ENCODE results near the gene UVRAG.

UVRAG gene

DNA sequence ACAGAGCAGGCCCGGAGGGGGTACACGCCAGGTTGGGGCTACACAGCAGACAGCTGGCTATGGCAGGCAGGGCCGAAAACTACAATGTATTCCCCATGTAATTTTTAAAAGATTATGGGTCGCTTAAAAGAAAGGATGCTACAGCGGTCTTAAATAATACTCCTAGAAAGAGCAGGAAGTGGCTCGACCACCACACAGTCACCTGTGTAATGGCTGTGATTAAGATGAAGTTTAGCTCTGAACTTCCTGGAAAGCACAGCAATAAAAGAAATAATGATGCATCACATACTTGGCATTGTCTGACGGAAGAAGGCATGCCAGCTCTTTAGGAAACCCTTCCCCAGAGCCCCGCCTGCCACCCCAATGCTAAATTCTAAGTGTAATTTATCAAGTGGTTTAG lies 358.7 kb downstream of the UVRAG start:
- TF ChIP-seq, protein P1, sequence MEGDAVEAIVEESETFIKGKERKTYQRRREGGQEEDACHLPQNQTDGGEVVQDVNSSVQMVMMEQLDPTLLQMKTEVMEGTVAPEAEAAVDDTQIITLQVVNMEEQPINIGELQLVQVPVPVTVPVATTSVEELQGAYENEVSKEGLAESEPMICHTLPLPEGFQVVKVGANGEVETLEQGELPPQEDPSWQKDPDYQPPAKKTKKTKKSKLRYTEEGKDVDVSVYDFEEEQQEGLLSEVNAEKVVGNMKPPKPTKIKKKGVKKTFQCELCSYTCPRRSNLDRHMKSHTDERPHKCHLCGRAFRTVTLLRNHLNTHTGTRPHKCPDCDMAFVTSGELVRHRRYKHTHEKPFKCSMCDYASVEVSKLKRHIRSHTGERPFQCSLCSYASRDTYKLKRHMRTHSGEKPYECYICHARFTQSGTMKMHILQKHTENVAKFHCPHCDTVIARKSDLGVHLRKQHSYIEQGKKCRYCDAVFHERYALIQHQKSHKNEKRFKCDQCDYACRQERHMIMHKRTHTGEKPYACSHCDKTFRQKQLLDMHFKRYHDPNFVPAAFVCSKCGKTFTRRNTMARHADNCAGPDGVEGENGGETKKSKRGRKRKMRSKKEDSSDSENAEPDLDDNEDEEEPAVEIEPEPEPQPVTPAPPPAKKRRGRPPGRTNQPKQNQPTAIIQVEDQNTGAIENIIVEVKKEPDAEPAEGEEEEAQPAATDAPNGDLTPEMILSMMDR (conservative IDR thresholded peaks at IDR 0.05; ENCODE audit: low read depth, low read length): no peak
- H3K27ac ChIP-seq: no peak overlapping the region

DNA sequence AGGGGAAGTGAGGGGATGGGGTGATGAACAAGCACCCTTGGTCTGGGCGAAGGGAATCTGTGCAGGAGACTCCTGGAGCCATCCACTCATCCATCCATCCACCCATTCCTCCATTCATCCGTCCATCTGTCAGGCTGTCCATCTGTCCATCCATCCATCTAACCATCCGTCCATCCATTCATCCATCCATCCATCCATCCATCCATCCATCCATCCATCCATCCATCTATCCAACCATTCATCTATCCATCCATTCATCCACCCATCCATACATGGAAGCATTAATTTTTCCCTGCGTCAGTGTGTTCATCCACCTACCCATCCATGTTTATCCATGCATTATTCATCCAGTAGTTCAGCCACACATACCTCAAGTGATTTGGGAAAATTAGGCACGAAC lies 359.3 kb downstream of the UVRAG start:
- H3K4me2 ChIP-seq: no peak overlapping the region
- H3K27me3 ChIP-seq (ENCODE audit: insufficient read depth, low read depth): no peaks in the 10 kb centered on the region
- H4K20me1 ChIP-seq (ENCODE audit: insufficient read depth): no peaks in the 10 kb centered on the region
- H2AFZ ChIP-seq (ENCODE audit: low read depth): no peak overlapping the region
- TF ChIP-seq, protein P1 (conservative IDR thresholded peaks at IDR 0.05; ENCODE audit: low read depth, low read length): no peak
- no peak overlapping the region for H3K4me3 ChIP-seq (IDR thresholded peaks at IDR 0.05; ENCODE audit: insufficient read depth, low read depth, low read length)
- H3K79me2 ChIP-seq (ENCODE audit: insufficient read depth, low read depth): no peaks in the 10 kb centered on the region
- no peaks in the 10 kb centered on the region for H3K36me3 ChIP-seq (ENCODE audit: insufficient read depth)
- H3K27ac ChIP-seq: no peak overlapping the region
- no peak overlapping the region for H3K9ac ChIP-seq
- H3K4me1 ChIP-seq (ENCODE audit: low read depth, poor library complexity, severe bottlenecking): peaks cover 6% of the 10 kb centered on the region

More for the DNA sequence above, 358.7 kb downstream of the UVRAG start:
- peaks cover 6% of the 10 kb centered on the region for H3K4me1 ChIP-seq (ENCODE audit: low read depth, poor library complexity, severe bottlenecking)
- no peaks in the 10 kb centered on the region for H3K27me3 ChIP-seq (ENCODE audit: insufficient read depth, low read depth)
- H3K9ac ChIP-seq: no peak overlapping the region
- no peaks in the 10 kb centered on the region for H4K20me1 ChIP-seq (ENCODE audit: insufficient read depth)
- no peak overlapping the region for H2AFZ ChIP-seq (ENCODE audit: low read depth)
- no peaks in the 10 kb centered on the region for H3K79me2 ChIP-seq (ENCODE audit: insufficient read depth, low read depth)
- H3K4me3 ChIP-seq (IDR thresholded peaks at IDR 0.05; ENCODE audit: insufficient read depth, low read depth, low read length): no peak overlapping the region
- no peak overlapping the region for H3K4me2 ChIP-seq
- no peaks in the 10 kb centered on the region for H3K36me3 ChIP-seq (ENCODE audit: insufficient read depth)

DNA sequence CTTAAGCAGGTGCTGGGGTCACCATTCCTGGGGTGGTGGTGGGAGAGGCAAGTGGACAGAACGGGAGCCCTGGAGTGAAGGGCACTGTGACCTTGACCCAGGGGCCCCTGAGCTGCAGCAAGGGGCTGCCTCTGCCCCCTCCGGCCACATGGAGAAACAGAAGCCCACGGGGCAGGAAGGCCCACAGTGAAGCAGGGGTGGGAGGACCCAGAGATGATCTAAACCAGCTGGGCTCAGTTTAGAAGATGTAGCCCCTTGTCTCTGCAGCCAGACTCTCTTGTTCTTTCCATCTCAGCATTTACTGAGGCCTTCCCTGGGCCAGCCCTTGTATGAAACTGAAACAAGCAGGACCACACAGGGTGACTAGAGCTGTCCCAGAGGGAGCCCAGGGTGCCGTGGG lies 360.8 kb downstream of the UVRAG start:
- Histone ChIP-seq H3K27me3 (ENCODE audit: insufficient read depth, low read depth) (no peaks in the 10 kb centered on the region), H3K4me3 (IDR thresholded peaks at IDR 0.05; ENCODE audit: insufficient read depth, low read depth, low read length) (no peak overlapping the region), H2AFZ (ENCODE audit: low read depth) (no peak overlapping the region), H4K20me1 (ENCODE audit: insufficient read depth) (no peaks in the 10 kb centered on the region), H3K36me3 (ENCODE audit: insufficient read depth) (no peaks in the 10 kb centered on the region), H3K27ac (no peak overlapping the region), H3K9ac (no peak overlapping the region), H3K4me1 (ENCODE audit: low read depth, poor library complexity, severe bottlenecking) (peaks cover 6% of the 10 kb centered on the region), H3K4me2 (no peak overlapping the region; the same call in 1 of the 2 replicates), H3K79me2 (ENCODE audit: insufficient read depth, low read depth) (no peaks in the 10 kb centered on the region)
- TF ChIP-seq, protein P1 (conservative IDR thresholded peaks at IDR 0.05; ENCODE audit: low read depth, low read length): no peak

DNA sequence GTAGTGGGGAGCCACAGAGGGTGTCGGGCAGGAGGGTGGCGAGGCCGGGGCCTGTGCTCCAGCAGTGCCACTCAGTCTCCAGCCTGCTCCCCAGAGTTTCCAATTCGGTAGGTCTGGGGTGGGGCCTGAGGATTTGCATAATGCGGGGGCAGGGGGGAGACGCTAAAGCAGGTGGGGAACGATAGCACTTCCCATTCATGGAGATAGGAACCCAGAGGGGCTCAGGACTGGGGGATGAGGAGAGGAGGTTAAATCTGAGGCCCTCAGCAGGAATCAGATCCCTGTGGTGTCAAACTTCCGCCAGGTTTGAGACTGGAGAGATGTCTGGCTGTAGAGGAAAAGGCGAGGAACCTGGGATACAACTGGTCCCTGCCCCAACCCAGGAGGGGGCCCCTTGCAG lies 361.5 kb downstream of the UVRAG start:
- Histone ChIP-seq H3K4me2 (no peak overlapping the region), H3K4me3 (IDR thresholded peaks at IDR 0.05; ENCODE audit: insufficient read depth, low read depth, low read length) (no peak overlapping the region), H3K9ac (no peak overlapping the region), H3K36me3 (ENCODE audit: insufficient read depth) (no peaks in the 10 kb centered on the region), H2AFZ (ENCODE audit: low read depth) (no peak overlapping the region), H3K27me3 (ENCODE audit: insufficient read depth, low read depth) (no peaks in the 10 kb centered on the region), H3K4me1 (ENCODE audit: low read depth, poor library complexity, severe bottlenecking) (peaks cover 6% of the 10 kb centered on the region), H4K20me1 (ENCODE audit: insufficient read depth) (no peaks in the 10 kb centered on the region), H3K27ac (no peak overlapping the region), H3K79me2 (ENCODE audit: insufficient read depth, low read depth) (no peaks in the 10 kb centered on the region)
- TF ChIP-seq, protein P1 (conservative IDR thresholded peaks at IDR 0.05; ENCODE audit: low read depth, low read length): no peak
